HG03460 (cell line): ENCODE measurements around the gene RPS27.
A peak's percentile ranks its signal among the peaks of the same experiment; 100 is the strongest.

Experiments
- ATAC-seq: cut with Tn5 transposase; IDR thresholded peaks from one replicate; pipeline ENCODE4 v1.9.1; 2021; ENCODE audit not compliant: unreplicated experiment

The RPS27 gene

DNA sequence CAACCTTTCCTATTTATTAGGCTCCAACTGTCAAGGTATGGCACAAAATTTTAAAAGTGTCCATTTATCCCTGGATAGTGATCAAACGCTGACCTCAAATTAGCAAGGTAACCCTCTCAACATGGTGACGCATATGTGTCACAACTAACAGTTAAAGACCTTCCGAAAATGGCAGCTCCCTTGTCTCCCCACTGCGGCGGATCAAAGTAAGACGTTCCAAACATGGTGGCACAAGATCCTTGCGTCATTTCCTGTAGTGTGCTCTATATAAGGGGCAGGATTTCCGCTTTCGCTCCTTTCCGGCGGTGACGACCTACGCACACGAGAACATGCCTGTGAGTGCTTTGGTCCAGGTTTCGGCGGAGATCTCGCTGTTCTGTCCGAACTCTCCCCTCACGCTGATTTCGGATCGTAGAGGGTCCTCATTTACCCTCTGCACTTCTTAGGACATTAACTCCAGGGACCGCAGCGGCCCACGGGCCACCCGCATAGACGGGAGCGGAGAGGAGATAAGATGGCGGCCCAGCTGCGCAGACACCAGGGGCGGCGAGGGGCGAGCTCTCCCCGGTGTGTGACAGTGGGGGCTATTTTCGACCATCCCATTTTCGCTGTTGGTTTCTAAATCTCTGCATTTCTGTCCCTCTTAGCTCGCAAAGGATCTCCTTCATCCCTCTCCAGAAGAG lies at the start of gene RPS27:
Gene RPS27 (plus strand): TSS at position 295 of the 683 bp plus-strand sequence. CDS start 35 bp downstream, at position 330.
- ATAC-seq, result peak; percentile 66

DNA sequence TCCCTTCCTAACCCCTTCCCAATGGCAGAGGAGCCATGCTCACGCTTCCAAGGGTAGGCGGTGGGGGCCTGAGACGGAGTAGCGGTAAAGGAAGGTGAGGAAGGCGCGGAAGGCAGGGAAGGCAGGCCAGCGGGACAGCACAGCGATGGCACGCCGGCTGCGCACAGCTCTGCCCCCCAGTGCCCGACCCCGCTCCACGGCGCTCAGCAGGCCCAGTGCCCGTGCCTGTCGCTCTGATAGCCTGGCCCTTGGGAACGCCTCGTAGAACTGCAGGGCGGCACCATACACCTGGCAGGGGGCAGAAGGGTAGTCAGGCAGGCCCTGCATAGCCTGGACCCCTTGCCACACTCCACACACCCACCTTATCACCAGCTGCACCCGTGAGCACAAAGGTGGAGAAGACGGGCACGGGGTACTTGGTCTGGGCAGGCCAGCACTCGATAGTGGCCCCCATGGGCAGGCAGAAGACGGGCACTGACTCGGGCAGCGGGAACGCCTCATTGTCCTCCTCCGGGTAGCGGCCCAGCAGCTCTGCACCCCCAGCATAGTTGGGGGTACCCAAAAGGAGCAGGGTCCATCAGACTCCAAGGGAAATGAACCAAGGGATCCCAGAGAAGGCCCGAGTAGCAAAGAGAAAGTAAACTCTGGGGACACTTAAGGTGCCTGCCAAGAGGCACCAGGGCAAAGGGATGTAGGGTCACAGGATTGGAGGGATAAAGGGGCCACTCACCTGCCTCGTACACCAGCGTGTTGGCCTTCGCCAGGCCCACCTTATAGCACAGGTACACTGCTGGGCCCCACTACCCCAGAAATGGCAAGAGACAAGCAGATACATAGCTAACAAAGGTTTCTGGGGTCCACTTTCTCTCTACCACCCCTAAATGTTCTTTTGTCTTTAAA lies 48.5 kb upstream of the RPS27 start:
- no peak for ATAC-seq

DNA sequence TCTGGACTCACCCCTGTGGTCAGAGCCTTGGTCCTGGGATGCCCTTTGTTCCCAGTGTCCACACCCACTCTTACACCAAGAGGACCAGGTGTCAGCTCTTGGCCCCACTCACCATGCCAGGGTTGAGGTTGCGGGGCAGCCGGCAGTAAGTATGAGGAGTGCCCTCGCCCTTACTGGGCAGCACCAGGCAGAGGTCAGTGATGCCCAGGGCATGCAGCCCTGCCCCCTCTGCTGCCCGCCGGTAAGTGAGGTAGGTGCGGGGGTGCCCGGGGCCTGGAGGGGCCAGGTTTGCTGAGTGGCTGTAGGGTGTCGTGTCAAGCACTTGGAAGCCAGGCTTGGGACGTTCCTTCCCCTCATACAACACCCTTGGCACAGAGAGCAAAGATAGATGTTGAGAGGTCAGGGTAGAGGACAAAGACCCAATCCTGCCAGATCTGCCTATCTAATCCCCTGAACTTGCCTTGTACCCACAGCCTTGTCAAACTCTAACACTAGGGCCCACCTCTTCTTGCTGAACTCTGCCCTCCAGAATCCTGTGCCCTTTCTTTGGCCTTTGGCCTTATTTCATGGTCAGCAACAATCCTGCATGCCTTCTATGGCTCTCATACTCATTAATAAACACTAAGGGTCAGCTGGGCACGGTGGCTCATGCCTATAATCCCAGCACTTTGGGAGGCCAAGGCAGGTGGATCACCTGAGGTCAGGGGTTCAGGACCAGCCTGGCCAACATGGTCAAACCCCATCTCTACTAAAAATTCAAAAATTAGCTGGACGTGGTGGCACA lies 47.6 kb upstream of the RPS27 start:
- no peak for ATAC-seq

DNA sequence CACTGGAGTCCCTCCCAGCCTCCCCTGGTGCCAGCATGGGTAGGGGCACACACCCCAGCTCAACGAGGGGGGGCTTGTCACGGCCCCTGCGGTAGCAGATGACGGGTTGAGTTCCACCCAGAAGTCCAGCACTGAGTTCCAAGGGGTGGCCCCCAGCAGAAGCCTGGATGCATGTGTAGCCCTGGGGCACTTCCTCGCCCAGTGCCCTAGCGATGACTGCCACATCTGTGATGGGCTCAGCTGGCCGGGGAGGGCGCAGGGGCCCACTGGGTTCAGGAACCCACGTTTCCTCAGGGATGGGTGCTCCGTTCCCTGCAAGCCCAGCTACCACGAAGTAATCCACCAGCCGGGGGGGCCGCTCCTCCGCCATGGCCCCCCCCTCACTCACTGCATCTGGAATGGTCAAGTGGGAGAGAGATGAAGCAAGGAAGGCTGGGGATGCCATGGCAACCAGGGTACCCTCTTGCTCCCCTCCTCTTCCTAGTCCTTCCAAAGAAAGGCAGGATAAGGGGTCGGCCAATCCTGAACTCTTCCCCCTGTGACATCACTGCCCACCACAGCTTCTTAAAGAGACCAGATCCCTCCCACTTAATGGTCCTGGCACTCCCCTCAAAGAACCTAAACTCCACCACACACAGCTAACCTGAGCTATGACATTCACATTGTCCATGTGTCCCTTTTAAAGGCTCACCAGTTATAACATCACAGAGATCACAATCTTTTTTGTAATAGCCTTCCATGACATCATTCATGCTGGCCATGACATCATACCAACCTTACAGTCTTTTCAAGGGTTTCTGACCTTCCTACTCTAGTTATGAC lies 46.3 kb upstream of the RPS27 start:
- no peak for ATAC-seq

DNA sequence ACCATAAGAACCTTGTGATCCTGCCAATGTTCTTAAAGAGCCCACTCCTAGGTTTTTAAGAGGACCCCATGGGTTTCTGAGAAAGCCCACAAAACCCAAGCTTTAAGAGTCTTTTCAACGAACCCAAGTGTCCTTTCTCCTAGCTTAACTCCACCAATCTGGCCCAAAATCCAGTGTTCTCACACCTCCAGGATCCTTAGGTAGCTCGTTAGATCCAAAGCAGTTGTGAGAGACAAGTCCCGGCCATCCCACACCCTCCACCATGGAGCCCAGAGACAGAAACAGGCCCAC lies 45.8 kb upstream of the RPS27 start:
- no peak for ATAC-seq

DNA sequence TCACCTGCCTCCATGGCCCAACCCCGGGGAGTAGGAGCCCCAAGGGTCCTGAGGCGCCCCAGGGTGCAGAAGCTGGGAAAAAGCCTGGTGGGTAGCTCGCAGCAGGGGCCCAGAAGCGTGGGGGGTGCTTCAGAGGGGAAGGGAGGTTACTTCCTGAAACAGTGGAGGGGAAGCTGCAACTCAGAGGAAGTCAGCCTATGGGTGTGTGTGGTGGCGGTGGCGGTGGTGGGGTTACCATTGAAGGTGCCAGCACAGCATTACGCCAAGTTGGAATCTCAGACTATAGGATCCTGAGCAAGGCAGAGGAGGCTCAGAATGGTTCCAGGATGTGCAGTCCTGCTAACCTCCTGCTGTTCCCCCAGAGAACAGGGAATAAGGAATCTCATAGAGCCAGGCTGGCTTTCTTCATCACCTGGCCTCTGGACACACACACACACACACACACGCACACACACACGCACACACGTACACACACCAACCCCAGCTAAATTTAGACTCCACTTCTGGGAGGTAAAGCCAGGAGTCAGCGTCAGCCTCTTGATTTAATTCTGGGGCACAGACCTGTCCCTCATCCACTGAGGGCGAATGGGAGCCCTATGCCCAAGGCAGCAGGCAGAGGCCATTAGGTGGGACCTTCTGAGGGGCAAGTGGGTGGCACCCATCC lies 45.3 kb upstream of the RPS27 start:
- peak; percentile 30 for ATAC-seq

DNA sequence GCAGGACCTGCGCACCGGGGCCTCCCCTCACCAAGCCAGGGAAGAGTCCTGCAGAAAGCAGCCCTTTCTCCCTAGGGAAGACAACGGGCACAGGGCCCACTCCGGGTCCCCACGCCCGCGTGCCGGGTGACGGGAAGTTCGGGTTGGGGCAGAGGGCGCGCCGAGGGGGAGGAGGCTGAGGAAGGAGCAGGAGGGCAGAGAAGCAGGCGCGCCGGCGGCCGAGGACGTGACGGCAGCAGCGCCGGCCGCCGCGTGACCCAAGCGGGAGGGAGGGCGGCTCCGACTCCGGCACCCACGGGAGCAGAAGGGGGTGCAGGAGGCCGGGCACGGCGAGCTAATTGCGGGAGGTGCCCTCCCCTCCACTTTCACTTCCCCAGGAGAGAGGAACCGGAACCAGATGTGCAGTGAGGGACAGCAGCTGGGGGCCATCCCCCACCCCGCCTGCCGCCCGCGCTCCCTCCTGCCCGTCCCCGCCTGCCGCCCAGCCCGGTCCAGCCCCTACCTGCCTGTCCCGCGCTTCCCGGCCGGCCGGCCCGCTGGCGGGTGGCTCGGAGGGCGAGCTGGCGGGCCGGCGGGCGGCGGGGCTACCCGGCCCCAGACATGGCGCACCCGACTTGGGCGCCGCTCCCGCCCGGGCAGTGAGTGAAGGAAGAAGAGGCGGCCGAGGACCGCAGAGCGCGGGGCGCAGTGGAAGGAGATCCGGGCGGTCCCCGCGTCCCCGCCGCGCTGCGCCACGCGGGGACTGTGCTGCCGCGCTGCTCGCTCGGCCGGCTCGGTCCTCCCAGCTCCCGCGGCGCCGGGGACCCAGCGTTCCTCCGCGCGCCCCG lies 44.6 kb upstream of the RPS27 start:
- peak; percentile 60 for ATAC-seq

DNA sequence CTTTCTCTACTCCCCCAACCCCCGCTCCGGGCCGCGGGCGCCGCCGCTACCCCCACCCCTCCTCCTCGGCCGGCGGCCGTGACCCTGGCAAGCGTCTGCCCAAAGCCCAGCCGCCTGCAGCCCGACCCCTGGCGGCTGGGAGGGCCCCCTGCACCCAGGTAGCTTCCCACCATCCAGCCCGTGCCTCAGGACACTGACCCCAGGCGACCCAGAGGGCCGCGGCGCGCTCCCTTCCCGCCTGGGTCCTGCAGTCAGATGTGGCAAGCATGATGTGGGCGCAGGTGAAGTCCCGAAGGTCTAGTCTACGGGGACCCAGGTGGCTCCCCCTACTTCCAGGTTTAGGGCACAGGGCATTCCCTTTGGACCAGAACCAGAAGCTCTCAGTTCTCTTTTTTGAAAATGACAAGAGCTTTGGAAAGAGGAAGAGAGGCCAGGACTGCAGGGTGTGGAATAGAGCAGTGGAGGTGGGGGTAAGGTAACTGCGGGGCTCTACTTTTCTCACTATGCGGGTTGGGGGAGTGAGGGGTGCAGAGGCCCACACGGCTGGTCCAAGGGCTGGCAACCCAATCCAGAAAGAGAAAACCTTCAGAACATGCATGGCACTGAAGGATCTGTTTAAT lies 43.8 kb upstream of the RPS27 start, which contains the start of gene DENND4B:
Gene DENND4B (minus strand): TSS at position 97 of the 620 bp plus-strand sequence. CDS start 2,344 bp downstream, outside the sequence.
- ATAC-seq, result peak; percentile 56

DNA sequence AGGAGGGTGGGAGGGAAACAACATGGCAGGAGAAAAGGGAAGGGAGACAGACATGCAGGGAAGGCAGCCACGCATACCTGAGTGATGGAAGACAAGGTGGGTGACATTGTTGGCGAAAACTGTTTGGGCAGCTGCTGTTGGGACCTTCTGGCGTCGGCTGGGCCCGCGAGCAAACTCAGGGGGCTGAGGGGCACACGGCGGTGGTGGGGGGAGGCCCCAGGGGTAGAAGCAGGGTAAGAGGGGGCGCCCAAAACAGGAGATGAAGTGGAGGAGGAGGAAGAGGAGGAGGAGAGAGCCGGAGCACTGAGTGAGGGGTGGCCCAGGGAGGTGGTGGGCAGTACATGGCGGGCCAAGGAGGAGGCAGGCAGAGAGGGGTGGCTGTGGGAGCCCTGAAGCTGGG lies 39.4 kb upstream of the RPS27 start:
- no peak for ATAC-seq

DNA sequence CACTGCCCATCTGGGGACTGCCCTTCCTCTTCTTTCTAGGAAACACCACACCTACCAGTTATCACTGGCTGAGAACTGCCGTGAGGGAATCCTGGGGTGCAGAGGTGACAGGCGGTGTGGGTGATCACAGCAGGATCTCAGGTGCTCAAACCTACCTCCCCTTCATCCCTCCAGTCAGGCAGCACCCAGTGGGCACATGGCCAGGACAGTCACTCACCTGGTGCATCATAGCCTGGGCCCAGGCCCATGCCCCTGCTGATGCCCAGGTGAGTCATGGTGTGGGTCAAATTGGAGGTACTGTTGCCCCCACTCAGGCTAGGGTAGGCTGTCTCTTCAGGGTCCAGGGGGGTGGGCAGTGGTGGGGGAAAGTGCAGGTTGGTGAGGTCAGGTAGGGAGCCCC lies 38.8 kb upstream of the RPS27 start:
- no peak for ATAC-seq

DNA sequence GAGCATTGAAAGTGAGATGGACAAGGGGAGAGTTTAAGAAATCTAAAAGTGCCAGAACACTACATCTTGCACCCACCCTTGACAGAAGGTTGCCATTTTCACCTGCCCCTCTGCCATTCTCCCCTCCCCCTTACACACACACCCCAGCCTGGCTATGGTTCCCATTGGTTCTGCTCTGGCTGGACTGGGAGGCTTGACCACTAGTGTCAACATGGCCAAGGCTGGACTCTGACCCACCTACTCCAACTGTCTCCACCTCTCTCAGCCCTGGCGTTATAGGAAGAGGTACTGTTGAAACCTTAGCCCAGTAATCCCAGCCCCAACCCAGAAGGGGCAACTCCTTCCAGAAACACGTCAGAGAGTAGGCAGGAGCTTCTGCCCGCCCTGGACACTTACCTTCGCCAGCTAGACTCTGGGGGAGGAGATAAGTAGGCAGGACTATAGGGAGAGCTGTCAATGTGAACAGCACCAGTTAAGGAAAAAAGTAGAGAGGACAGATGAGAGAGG lies 36.6 kb upstream of the RPS27 start:
- ATAC-seq, result no peak

DNA sequence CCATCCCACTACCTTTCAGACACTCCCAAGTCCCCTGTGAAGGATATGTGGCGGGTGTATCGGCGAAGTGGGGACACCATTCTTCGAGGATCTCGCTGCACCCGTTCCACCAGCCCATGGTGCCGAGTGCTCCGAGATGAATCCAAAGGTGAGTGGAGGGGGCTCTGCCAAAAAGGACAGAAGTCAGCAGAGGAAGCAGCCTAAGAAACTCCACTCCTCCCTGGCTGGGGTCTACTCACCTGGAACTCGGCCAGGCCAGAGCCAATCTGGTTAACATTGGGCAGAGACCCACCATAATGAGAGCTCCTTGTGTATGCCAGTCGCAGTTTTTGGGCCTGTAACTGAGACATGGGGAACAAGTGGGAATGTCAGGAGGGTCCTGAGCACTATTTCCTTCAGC lies 35.7 kb upstream of the RPS27 start:
- ATAC-seq, result no peak

DNA sequence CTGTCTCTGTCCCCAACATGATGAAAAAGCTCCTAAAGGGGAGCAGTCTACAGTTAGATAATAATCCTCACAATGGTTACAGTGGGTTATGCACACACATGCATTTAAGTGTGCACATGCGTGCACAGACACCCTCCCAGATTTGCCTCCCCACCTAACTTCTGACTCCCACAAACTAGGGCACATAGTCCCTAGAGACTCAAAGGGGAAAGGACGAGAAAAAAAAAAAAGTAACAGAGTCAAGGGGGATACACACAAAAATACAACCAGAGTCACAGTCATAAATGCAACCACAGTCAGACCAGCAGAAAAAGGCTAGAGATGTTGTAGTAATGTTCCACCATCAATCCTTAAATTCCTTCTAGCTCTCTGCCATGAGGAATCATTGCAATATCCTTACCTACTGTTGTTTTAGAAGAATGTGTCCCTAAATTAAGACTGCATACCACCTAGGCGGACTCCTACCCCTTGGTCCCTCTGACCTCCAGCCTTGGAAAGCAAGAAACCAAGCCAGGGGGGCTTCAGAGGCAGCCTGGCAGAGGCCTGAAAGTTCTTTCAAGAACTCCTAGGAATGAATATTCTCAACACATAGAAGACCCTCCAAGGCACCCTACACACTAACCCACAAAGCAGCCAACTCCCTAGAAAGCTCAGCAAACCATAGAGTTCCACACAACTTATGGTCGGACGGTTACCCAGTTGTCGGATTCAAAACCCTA lies 33.4 kb upstream of the RPS27 start:
- ATAC-seq, result no peak

DNA sequence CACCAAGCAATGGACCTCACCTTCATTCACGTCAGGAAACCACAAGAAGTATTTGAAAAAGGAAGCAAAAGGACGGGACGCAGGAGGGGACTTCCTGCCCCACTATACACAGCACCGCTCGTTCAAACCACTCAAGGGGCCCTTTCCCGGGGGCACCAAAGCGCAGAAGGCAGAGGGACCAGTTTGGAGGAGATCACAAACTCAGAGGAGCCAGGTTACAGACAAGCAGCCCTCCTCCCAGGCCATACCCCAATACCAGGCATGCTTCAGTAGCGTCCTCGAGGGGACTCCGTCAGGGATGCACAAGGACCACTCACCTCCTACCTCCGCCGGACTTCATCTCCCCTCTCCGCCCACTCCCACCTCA lies 32.8 kb upstream of the RPS27 start:
- peak; percentile 28 for ATAC-seq

DNA sequence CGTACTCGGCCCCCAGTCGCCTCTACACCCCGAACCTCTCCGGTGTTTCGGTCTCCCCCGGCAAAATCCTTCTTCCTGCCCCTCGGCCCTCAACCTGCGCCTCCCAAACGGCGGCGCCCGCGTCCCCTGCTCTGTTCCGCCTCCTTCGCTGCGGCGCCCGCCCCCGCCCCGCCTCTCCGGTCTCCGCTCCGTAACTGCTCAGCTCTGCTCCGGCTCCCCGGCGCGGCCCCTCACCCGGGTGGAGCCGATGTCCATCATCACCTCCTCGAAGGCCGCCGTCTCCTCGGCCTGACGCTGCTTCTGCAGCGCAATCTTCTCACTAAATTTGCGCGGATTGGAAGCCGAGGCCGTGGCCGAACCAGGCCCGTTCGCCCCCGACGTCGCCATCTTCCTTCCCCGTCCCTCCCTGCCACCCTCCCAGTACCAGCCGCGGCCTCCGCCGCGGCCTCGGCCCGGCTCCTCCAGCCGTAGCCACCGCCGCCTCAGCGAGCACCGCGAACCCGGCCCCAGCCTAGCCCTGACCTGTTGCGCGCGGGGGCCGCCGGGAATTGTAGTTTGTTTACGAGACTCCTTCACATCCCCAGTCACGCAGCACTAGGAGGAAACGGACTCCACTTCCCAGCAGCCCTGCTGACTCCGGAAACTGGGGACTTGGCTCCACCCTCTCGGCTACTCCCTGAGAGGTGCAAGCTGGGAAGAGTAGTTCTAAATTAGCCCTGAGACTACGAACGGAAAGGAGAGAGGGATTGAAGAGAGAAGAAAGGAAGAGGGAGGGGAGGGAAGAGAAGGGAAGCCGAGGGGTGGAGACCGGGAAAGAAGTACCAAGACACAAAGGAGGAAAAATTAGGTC lies 32.2 kb upstream of the RPS27 start, which contains the start of gene CRTC2:
Gene CRTC2 (minus strand): TSS at position 502 of the 850 bp plus-strand sequence. CDS start 115 bp downstream, at position 387.
- peak; percentile 70 for ATAC-seq

DNA sequence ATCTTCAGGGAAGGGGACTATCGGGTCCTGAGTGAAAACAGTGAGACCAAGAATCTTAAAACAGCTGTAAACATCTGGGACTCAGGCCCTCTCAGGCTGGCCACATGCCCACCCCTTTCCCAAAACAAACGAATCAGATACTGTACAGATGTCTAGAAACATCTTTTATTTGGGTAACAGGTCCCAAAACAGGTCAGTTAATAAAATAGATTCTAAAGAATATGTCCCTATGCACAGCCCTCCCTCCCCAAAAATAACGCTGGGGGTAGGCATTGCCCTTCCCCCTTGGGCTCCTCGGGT lies 31.7 kb upstream of the RPS27 start:
- ATAC-seq, result no peak

DNA sequence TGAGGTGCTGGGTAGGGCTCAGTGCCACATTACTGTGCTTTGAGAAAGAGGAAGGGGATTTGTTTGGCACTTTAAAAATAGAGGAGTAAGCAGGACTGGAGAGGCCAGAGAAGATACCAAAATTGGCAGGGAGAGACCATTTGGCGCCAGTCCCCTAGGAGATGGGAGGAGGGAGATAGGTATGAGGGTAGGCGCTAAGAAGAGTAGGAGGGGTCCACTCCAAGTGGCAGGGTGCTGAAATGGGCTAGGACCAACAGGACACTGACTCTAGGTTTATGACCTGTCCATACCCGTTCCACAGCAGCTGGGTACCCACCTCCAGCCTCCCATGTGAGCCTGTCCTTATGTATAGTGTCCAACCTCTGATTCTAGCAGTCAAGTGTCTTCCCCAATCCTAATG lies 31.1 kb upstream of the RPS27 start:
- ATAC-seq, result no peak
